Loucy (cell line): ENCODE measurements around the gene ATAD3C.
A peak's percentile ranks its signal among the peaks of the same experiment; 100 is the strongest.
"Not testable (repeated sequence)": the region's sequence is repeated elsewhere in the genome, so short reads cannot be mapped to it uniquely, and the experiment has no call there.

Experiments used
- H2AFZ ChIP-seq: fragments of 200-600 bp; sonication (generic); 2 replicates; pipeline ENCODE4 v1.6.0; 2016; ENCODE audit warnings: antibody characterized with exemption, mild to moderate bottlenecking, low read length, moderate library complexity
- H3F3A ChIP-seq: fragments of 200-600 bp; 2 replicates; pipeline ENCODE4 v1.6.0; 2016; ENCODE audit warnings: antibody characterized with exemption, low read depth, mild to moderate bottlenecking
- H3K27me3 ChIP-seq: fragments of 200-600 bp; sonication (generic); 2 replicates; pipeline ENCODE4 v1.6.1; 2014; ENCODE audit warnings: low read length, mild to moderate bottlenecking; ENCODE audit not compliant: insufficient read depth, poor library complexity, severe bottlenecking
- H3K36me3 ChIP-seq: fragments of 200-600 bp; sonication (generic); 2 replicates; pipeline ENCODE4 v1.6.1; 2016; ENCODE audit warnings: low read length; ENCODE audit not compliant: insufficient read depth
- H3K4me1 ChIP-seq: fragments of 200-600 bp; sonication (generic); 2 replicates; pipeline ENCODE4 v1.5.1; 2014; ENCODE audit warnings: low read length, mild to moderate bottlenecking; ENCODE audit not compliant: insufficient read depth, poor library complexity, severe bottlenecking
- H3K4me2 ChIP-seq: fragments of 200-600 bp; sonication (generic); 2 replicates; pipeline ENCODE4 v1.6.0; 2014; ENCODE audit warnings: antibody characterized with exemption, low read length, low read depth, mild to moderate bottlenecking; ENCODE audit not compliant: poor library complexity, severe bottlenecking
- H3K4me3 ChIP-seq: fragments of 200-600 bp; sonication (generic); 2 replicates; pipeline ENCODE4 v1.5.1; 2014; ENCODE audit warnings: low read length, mild to moderate bottlenecking, mixed read lengths; ENCODE audit not compliant: poor library complexity, severe bottlenecking
- H3K79me2 ChIP-seq: fragments of 200-600 bp; sonication (generic); 2 replicates; pipeline ENCODE4 v1.6.1; 2014; ENCODE audit warnings: low read length; ENCODE audit not compliant: insufficient read depth
- H3K9ac ChIP-seq: fragments of 200-600 bp; sonication (generic); 2 replicates; pipeline ENCODE4 v1.6.0; 2014; ENCODE audit warnings: mild to moderate bottlenecking, low read depth, low read length, moderate library complexity; ENCODE audit not compliant: poor library complexity, severe bottlenecking
- H3K9me2 ChIP-seq: fragments of 200-600 bp; sonication (generic); replicated peaks from 2 replicates; pipeline ENCODE4 v1.6.1; 2016; ENCODE audit warnings: low read depth, low read length, mixed read lengths
- H3K9me3 ChIP-seq: fragments of 200-600 bp; sonication (generic); 2 replicates; pipeline ENCODE4 v1.6.1; 2014; ENCODE audit warnings: mild to moderate bottlenecking, antibody characterized with exemption, low read length, low read depth; ENCODE audit not compliant: insufficient read depth
- H4K20me1 ChIP-seq: fragments of 200-600 bp; sonication (generic); 2 replicates; pipeline ENCODE4 v1.6.0; 2014; ENCODE audit warnings: antibody characterized with exemption, low read length, mild to moderate bottlenecking; ENCODE audit not compliant: insufficient read depth, poor library complexity, severe bottlenecking
- CTCF ChIP-seq: fragments of 200-600 bp; sonication (generic); conservative IDR thresholded peaks from 2 replicates; pipeline ENCODE4 v1.5.1; 2014; ENCODE audit warnings: mild to moderate bottlenecking, antibody characterized with exemption, low read length
- EZH2phosphoT487 ChIP-seq: fragments of 200-600 bp; IDR thresholded peaks from 2 replicates; pipeline ENCODE4 v1.6.1; 2018; ENCODE audit warnings: antibody characterized with exemption, mild to moderate bottlenecking, moderate library complexity, borderline replicate concordance

The ATAD3C gene

GRCh38 chr1:1511533-1512285, 62.2 kb downstream of the ATAD3C start, which contains the start of gene ATAD3A:
Gene ATAD3A, plus strand, starts transcription at chr1:1512162. Its CDS starts 107 bp downstream, at chr1:1512269.
- Histone ChIP-seq H4K20me1 (peaks cover 4% of the 10 kb centered on the region), H3K79me2 (peaks cover 20% of the 10 kb centered on the region; the same call in 1 of the 2 replicates), H3K4me1 (peaks cover 14% of the 10 kb centered on the region), H3F3A (no peaks in the 10 kb centered on the region), H3K9me3 (no peaks in the 10 kb centered on the region), H3K27me3 (no peaks in the 10 kb centered on the region), H2AFZ (peak within 1 kb of the TSS; percentile 72), H3K9me2 (no peaks in the 10 kb centered on the region), H3K9ac (peak within 1 kb of the TSS; percentile 85), H3K4me3 (peak within 1 kb of the TSS; percentile 81), H3K36me3 (no peaks in the 10 kb centered on the region), H3K4me2 (peak within 1 kb of the TSS; percentile 80)
- TF ChIP-seq CTCF (no peak), EZH2phosphoT487 (no peak)

- Histone ChIP-seq H3K79me2 (peaks cover 20% of the 10 kb centered on the region; the same call in 1 of the 2 replicates), H3K4me2 (peak overlapping the region; percentile 76), H3K4me1 (peaks cover 14% of the 10 kb centered on the region), H3K9ac (peak overlapping the region; percentile 32), H3K4me3 (peak overlapping the region; percentile 81)
- H4K20me1 ChIP-seq, H2AFZ ChIP-seq, H3K27me3 ChIP-seq, H3K36me3 ChIP-seq, H3F3A ChIP-seq, H3K9me3 ChIP-seq, H3K9me2 ChIP-seq: not testable (repeated sequence)
These were observed 62.9 kb downstream of the ATAD3C start for GRCh38 chr1:1512425-1512824.

- H3K9me3 ChIP-seq, H4K20me1 ChIP-seq, H3K27me3 ChIP-seq, H2AFZ ChIP-seq, H3F3A ChIP-seq, H3K9me2 ChIP-seq: not testable (repeated sequence)
- H3K36me3 ChIP-seq, result peaks cover 10% of the 10 kb centered on the region; the same call in 1 of the 2 replicates
- H3K79me2 ChIP-seq, result peaks cover 20% of the 10 kb centered on the region; the same call in 1 of the 2 replicates
- H3K4me2 ChIP-seq, result peak overlapping the region; percentile 76
- peak overlapping the region; percentile 71 for H3K9ac ChIP-seq
- peak overlapping the region; percentile 62 for H3K4me3 ChIP-seq
- peaks cover 14% of the 10 kb centered on the region for H3K4me1 ChIP-seq
These were observed 64.2 kb downstream of the ATAD3C start for GRCh38 chr1:1513675-1514074.

GRCh38 chr1:1514376-1514775, 64.9 kb downstream of the ATAD3C start:
- peak overlapping the region; percentile 71 for H3K9ac ChIP-seq
- peaks cover 20% of the 10 kb centered on the region; the same call in 1 of the 2 replicates for H3K79me2 ChIP-seq
- H3K4me1 ChIP-seq, result peaks cover 14% of the 10 kb centered on the region
- H3K9me3 ChIP-seq, H4K20me1 ChIP-seq, H3K27me3 ChIP-seq, H3F3A ChIP-seq, H3K9me2 ChIP-seq, H2AFZ ChIP-seq: not testable (repeated sequence)
- peak overlapping the region; percentile 62 for H3K4me3 ChIP-seq
- H3K36me3 ChIP-seq, result peaks cover 11% of the 10 kb centered on the region; the same call in 1 of the 2 replicates
- peak overlapping the region; percentile 76 for H3K4me2 ChIP-seq

GRCh38 chr1:1516923-1517322, 67.4 kb downstream of the ATAD3C start:
- not testable (repeated sequence) for H3K27me3 ChIP-seq, H3F3A ChIP-seq, H3K9me2 ChIP-seq, H3K4me2 ChIP-seq, H3K4me3 ChIP-seq, H3K9ac ChIP-seq, H3K9me3 ChIP-seq, H2AFZ ChIP-seq, H4K20me1 ChIP-seq
- Histone ChIP-seq H3K36me3 (peaks cover 11% of the 10 kb centered on the region; the same call in 1 of the 2 replicates), H3K79me2 (peaks cover 20% of the 10 kb centered on the region; the same call in 1 of the 2 replicates), H3K4me1 (peaks cover 11% of the 10 kb centered on the region)
